DOHH2 (cell line): ENCODE results near the gene CTNNA2.

Experiments used
- H3F3A ChIP-seq: fragments of 200-600 bp; sonication (generic), shearing (Covaris generic); 2 replicates; pipeline ENCODE4 v1.6.0; 2016; ENCODE audit warnings: antibody characterized with exemption, mild to moderate bottlenecking; ENCODE audit not compliant: control insufficient read depth, insufficient read depth
- H3K27ac ChIP-seq: fragments of 200-600 bp; sonication (generic); 2 replicates; pipeline ENCODE4 v1.5.1; 2014; ENCODE audit warnings: low read depth, mild to moderate bottlenecking, low read length, moderate library complexity
- H3K27me3 ChIP-seq: fragments of 200-600 bp; sonication (generic); 2 replicates; pipeline ENCODE4 v1.6.1; 2014; ENCODE audit warnings: mild to moderate bottlenecking, low read length, mixed read lengths; ENCODE audit not compliant: control insufficient read depth
- H3K36me3 ChIP-seq: fragments of 200-600 bp; sonication (generic); 2 replicates; pipeline ENCODE4 v1.6.1; 2014; ENCODE audit warnings: mild to moderate bottlenecking, low read length, moderate library complexity, mixed read lengths; ENCODE audit not compliant: control insufficient read depth
- H3K4me1 ChIP-seq: fragments of 200-600 bp; sonication (generic); 2 replicates; pipeline ENCODE4 v1.6.1; 2014; ENCODE audit warnings: mild to moderate bottlenecking, low read length, mixed read lengths; ENCODE audit not compliant: control insufficient read depth
- H3K4me2 ChIP-seq: fragments of 200-600 bp; sonication (generic); 2 replicates; pipeline ENCODE4 v1.6.0; 2014; ENCODE audit warnings: mild to moderate bottlenecking, low read length, moderate library complexity
- H3K4me3 ChIP-seq: fragments of 200-600 bp; sonication (generic); 2 replicates; pipeline ENCODE4 v1.5.1; 2014; ENCODE audit warnings: mild to moderate bottlenecking, low read length, mixed read lengths
- H3K79me2 ChIP-seq: fragments of 200-600 bp; sonication (generic); 2 replicates; pipeline ENCODE4 v1.6.1; 2014; ENCODE audit warnings: mild to moderate bottlenecking, low read length, mixed read lengths; ENCODE audit not compliant: control insufficient read depth
- H3K9me2 ChIP-seq: fragments of 200-600 bp; sonication (generic); replicated peaks from 2 replicates; pipeline ENCODE4 v1.6.1; 2014; ENCODE audit warnings: mild to moderate bottlenecking, low read length, mixed read lengths; ENCODE audit not compliant: control insufficient read depth
- H3K9me3 ChIP-seq: fragments of 200-600 bp; sonication (generic); 2 replicates; pipeline ENCODE4 v1.6.1; 2014; ENCODE audit warnings: antibody characterized with exemption, low read length, mixed read lengths; ENCODE audit not compliant: control insufficient read depth, insufficient read depth
- H4K20me1 ChIP-seq: fragments of 200-600 bp; sonication (generic); 2 replicates; pipeline ENCODE4 v1.6.0; 2014; ENCODE audit warnings: low read depth, mild to moderate bottlenecking, antibody characterized with exemption, low read length, moderate library complexity; ENCODE audit not compliant: control insufficient read depth, insufficient read depth
- EZH2phosphoT487 ChIP-seq: fragments of 200-600 bp; sonication (generic); IDR thresholded peaks from 2 replicates; pipeline ENCODE4 v1.6.1; 2017; ENCODE audit warnings: borderline replicate concordance, mild to moderate bottlenecking, antibody characterized with exemption, low read length, moderate library complexity, mixed read lengths
- TF ChIP-seq, protein P1 (sequence below): fragments of 200-600 bp; sonication (generic); IDR thresholded peaks from one replicate; pipeline ENCODE4 v1.5.1; 2014; ENCODE audit warnings: antibody characterized with exemption, mild to moderate bottlenecking, low read depth, low read length; ENCODE audit not compliant: poor library complexity, severe bottlenecking

The CTNNA2 gene

DNA sequence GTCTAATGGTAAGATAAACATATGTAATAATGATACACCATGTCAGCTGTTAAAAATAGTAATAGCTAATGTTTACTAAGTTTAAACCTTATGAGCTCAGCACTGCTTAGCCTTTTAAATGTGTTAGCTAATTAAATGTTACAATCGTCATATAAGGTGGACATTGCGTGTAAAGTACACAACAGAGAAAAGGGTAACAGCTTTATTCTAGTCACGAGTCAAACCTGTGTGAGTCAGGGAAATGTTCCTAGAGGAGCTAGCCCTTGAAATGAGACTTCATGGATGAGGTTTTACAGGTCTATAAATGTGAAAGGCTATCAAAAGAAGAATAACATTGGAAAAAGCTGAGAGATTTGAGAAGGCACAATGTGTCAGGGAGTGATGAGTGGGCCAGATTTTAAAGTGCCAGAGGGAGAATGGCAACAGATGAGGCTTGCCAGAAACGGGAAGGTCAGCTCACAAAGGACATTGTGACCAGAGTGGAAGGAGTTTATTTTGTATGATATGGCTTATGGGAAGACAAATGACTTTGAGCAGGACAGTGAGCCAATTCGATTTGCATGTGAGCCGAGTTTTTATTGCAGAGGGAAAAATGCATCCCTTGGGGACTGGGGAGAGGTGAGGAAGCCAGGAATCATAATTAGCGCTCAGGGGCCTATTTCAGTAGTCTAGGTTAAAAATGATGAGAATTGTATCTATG lies 276.3 kb downstream of the CTNNA2 start:
- no peaks in the 10 kb centered on the region for H3K9me3 ChIP-seq
- no peaks in the 10 kb centered on the region for H3K4me1 ChIP-seq
- no peaks in the 10 kb centered on the region for H3K27me3 ChIP-seq
- H3F3A ChIP-seq, result no peaks in the 10 kb centered on the region
- H3K4me3 ChIP-seq, result no peak overlapping the region
- H3K27ac ChIP-seq, result no peak overlapping the region
- no peaks in the 10 kb centered on the region for H3K36me3 ChIP-seq
- no peaks in the 10 kb centered on the region for H4K20me1 ChIP-seq
- no peak overlapping the region for H3K4me2 ChIP-seq
- H3K9me2 ChIP-seq, result no peaks in the 10 kb centered on the region
- no peaks in the 10 kb centered on the region for H3K79me2 ChIP-seq
- TF ChIP-seq, protein P1, sequence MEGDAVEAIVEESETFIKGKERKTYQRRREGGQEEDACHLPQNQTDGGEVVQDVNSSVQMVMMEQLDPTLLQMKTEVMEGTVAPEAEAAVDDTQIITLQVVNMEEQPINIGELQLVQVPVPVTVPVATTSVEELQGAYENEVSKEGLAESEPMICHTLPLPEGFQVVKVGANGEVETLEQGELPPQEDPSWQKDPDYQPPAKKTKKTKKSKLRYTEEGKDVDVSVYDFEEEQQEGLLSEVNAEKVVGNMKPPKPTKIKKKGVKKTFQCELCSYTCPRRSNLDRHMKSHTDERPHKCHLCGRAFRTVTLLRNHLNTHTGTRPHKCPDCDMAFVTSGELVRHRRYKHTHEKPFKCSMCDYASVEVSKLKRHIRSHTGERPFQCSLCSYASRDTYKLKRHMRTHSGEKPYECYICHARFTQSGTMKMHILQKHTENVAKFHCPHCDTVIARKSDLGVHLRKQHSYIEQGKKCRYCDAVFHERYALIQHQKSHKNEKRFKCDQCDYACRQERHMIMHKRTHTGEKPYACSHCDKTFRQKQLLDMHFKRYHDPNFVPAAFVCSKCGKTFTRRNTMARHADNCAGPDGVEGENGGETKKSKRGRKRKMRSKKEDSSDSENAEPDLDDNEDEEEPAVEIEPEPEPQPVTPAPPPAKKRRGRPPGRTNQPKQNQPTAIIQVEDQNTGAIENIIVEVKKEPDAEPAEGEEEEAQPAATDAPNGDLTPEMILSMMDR, result no peak
- no peak for TF ChIP-seq EZH2phosphoT487

DNA sequence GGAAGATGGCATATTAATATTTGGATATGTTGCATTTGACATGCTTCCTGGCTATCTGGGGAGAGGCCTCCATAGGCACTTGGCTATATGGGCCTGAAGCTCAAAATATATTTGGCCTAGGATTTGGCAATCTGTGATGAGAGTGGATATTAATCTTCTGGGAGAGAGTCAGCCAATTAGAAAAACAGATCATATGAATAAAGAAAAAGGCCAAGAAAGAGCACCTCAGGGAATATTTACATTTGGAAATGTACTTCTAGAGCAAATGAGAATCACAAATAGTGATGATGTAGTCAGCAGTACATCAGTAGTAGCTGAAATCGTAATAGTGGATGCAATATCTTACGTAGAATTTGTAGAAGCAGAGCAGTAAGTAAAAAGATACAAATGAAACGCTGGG lies 277.0 kb downstream of the CTNNA2 start:
- no peaks in the 10 kb centered on the region for H3K9me2 ChIP-seq

DNA sequence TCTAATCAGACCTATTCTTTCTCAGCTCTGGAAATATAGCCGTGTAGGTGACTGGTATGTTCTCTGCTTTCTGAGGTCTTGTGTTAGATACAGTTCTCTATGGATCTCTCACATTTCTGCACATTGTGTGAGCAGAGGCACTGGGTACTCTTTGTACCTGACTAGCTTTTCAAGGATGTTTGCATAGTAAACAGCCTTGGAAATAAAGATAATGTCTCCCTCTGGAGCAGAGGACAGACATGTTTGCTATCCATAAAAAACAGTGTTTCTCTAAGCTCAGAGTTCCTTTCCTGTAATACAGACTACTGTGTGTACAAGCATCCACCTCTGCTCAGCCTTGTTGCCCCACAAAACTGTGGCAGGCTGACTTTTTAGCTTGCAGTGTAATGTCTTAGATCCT lies 279.2 kb downstream of the CTNNA2 start:
- H3K4me2 ChIP-seq, result no peak overlapping the region
- H3K4me1 ChIP-seq, result no peaks in the 10 kb centered on the region
- no peak overlapping the region for H3K4me3 ChIP-seq
- no peak overlapping the region for H3K27ac ChIP-seq
- no peaks in the 10 kb centered on the region for H3K9me2 ChIP-seq
- no peaks in the 10 kb centered on the region for H3K27me3 ChIP-seq
- no peaks in the 10 kb centered on the region for H3K36me3 ChIP-seq
- no peaks in the 10 kb centered on the region for H3K9me3 ChIP-seq
- no peaks in the 10 kb centered on the region for H3F3A ChIP-seq
- H3K79me2 ChIP-seq, result no peaks in the 10 kb centered on the region
- no peak for TF ChIP-seq EZH2phosphoT487
- TF ChIP-seq, protein P1, result no peak
- no peaks in the 10 kb centered on the region for H4K20me1 ChIP-seq

More for the DNA sequence above, 277.0 kb downstream of the CTNNA2 start:
- TF ChIP-seq, protein P1, result no peak
- TF ChIP-seq EZH2phosphoT487, result no peak
- no peak overlapping the region for H3K27ac ChIP-seq
- H3K4me3 ChIP-seq, result no peak overlapping the region
- no peaks in the 10 kb centered on the region for H3K36me3 ChIP-seq
- H3K4me2 ChIP-seq, result no peak overlapping the region
- no peaks in the 10 kb centered on the region for H3K9me3 ChIP-seq
- no peaks in the 10 kb centered on the region for H3K4me1 ChIP-seq
- no peaks in the 10 kb centered on the region for H3F3A ChIP-seq
- no peaks in the 10 kb centered on the region for H3K79me2 ChIP-seq
- H4K20me1 ChIP-seq, result no peaks in the 10 kb centered on the region
- H3K27me3 ChIP-seq, result no peaks in the 10 kb centered on the region
